Loucy (cell line): ENCODE data around the gene GRIP2.

Experiments used
- EZH2phosphoT487 ChIP-seq: fragments of 200-600 bp; IDR thresholded peaks from 2 replicates; pipeline ENCODE4 v1.6.1; 2018; ENCODE audit warnings: antibody characterized with exemption, mild to moderate bottlenecking, moderate library complexity, borderline replicate concordance
- TF ChIP-seq, protein P1 (sequence below): fragments of 200-600 bp; sonication (generic); conservative IDR thresholded peaks from 2 replicates; pipeline ENCODE4 v1.5.1; 2014; ENCODE audit warnings: mild to moderate bottlenecking, antibody characterized with exemption, low read length

DNA sequence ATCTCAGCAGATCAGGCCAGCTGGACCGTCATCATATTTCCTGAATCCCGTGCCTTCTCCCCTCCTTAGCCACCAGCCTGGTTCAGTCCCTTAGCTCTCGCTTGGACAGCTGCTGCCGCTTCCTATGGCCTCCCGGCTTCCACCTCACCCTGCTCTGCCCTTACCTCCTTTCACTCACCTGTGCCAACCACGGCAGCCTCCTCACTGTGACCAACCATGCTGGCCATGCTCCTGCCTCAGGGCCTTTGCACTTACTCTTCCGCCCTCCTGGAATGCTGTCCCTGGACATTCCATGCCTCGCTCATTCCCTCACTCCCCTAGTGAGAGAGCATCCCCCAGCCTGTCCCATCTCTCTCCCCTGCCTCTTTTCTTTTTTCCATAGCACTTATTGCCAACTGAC is 19.2 kb downstream of the GRIP2 start:
- TF ChIP-seq, protein P1, sequence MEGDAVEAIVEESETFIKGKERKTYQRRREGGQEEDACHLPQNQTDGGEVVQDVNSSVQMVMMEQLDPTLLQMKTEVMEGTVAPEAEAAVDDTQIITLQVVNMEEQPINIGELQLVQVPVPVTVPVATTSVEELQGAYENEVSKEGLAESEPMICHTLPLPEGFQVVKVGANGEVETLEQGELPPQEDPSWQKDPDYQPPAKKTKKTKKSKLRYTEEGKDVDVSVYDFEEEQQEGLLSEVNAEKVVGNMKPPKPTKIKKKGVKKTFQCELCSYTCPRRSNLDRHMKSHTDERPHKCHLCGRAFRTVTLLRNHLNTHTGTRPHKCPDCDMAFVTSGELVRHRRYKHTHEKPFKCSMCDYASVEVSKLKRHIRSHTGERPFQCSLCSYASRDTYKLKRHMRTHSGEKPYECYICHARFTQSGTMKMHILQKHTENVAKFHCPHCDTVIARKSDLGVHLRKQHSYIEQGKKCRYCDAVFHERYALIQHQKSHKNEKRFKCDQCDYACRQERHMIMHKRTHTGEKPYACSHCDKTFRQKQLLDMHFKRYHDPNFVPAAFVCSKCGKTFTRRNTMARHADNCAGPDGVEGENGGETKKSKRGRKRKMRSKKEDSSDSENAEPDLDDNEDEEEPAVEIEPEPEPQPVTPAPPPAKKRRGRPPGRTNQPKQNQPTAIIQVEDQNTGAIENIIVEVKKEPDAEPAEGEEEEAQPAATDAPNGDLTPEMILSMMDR = no peak
- TF ChIP-seq EZH2phosphoT487 = no peak
